K562 (cell line): ENCODE results near the gene CAPN12. TPM values are rescaled to one million over a fixed set of nuclear protein-coding genes. Genes with fewer than 3 reads are reported as not detected.

ENCODE experiments used
- CAMTA2 ChIP-seq: fragments of 250-450 bp; sonication (Bioruptor Pico); conservative IDR thresholded peaks from 2 replicates; pipeline ENCODE4 v1.5.1; 2022
- CTCFL ChIP-seq: IDR thresholded peaks from 2 replicates; pipeline ENCODE4 v1.6.1; 2011; ENCODE audit warnings: borderline replicate concordance, low read depth, mild to moderate bottlenecking, moderate library complexity, low read length; ENCODE audit not compliant: insufficient read depth, poor library complexity, severe bottlenecking
- FOXJ3 ChIP-seq: sonication (generic); formaldehyde crosslinking; IDR thresholded peaks from 2 replicates; pipeline ENCODE4 v1.4.0; 2020; ENCODE audit warnings: mild to moderate bottlenecking, missing genetic modification reagents
- FOXK1 ChIP-seq: sonication (generic); formaldehyde crosslinking; IDR thresholded peaks from 2 replicates; pipeline ENCODE4 v1.8.0; 2022; ENCODE audit warnings: missing genetic modification reagents, mild to moderate bottlenecking, borderline replicate concordance
- HSF4 ChIP-seq: fragments of 250-450 bp; sonication (Bioruptor Pico); IDR thresholded peaks from 2 replicates; pipeline ENCODE4 v2.1.2; 2022; ENCODE audit warnings: mild to moderate bottlenecking, moderate library complexity, borderline replicate concordance
- KAT8 ChIP-seq: fragments of 450-650 bp; IDR thresholded peaks from 2 replicates; pipeline ENCODE4 v1.6.1; 2016; ENCODE audit warnings: low read depth, mild to moderate bottlenecking
- LCOR ChIP-seq: sonication (generic); formaldehyde crosslinking; IDR thresholded peaks from 2 replicates; pipeline ENCODE4 v1.8.0; 2022; ENCODE audit warnings: mild to moderate bottlenecking, missing genetic modification reagents
- MLLT1 ChIP-seq, 2 experiments: fragments of 450-650 bp; IDR thresholded peaks; 2 replicates each; pipeline ENCODE4 v1.6.1; 2016
- PRDM10 ChIP-seq: fragments of 450-650 bp; IDR thresholded peaks from 2 replicates; pipeline ENCODE4 v1.6.1; 2018; ENCODE audit not compliant: partially characterized antibody
- SNAPC5 ChIP-seq: fragments of 250-450 bp; sonication (Bioruptor Pico); IDR thresholded peaks from 2 replicates; pipeline ENCODE4 v1.8.0; 2021; ENCODE audit warnings: moderate library complexity, mild to moderate bottlenecking, inconsistent platforms
- TSHZ1 ChIP-seq: fragments of 250-450 bp; sonication (Bioruptor Pico); IDR thresholded peaks from 2 replicates; pipeline ENCODE4 v1.4.0; 2020; ENCODE audit warnings: mild to moderate bottlenecking, moderate library complexity
- XRCC5 ChIP-seq: fragments of 200-400 bp; formaldehyde crosslinking; IDR thresholded peaks from 2 replicates; pipeline ENCODE4 v1.6.1; 2017; ENCODE audit warnings: low read depth, mild to moderate bottlenecking, low read length
- ZBTB17 ChIP-seq: fragments of 450-650 bp; formaldehyde crosslinking; IDR thresholded peaks from 2 replicates; pipeline ENCODE4 v1.4.0; 2020; ENCODE audit warnings: mild to moderate bottlenecking
- ZFP30 ChIP-seq: fragments of 250-450 bp; sonication (Bioruptor Pico); IDR thresholded peaks from 2 replicates; pipeline ENCODE4 v1.8.0; 2022; ENCODE audit warnings: moderate library complexity, mild to moderate bottlenecking, inconsistent platforms, borderline replicate concordance
- ZNF146 ChIP-seq: IDR thresholded peaks from one replicate; pipeline ENCODE4 v1.6.1; 2018; ENCODE audit warnings: missing compliant biosample characterization; ENCODE audit not compliant: unreplicated experiment
- ZNF780A ChIP-seq: fragments of 250-450 bp; sonication (Bioruptor Pico); IDR thresholded peaks from 2 replicates; pipeline ENCODE4 v1.5.0; 2021; ENCODE audit warnings: mild to moderate bottlenecking
- polyA plus RNA-seq, 8 experiments: library from polyadenylated mRNA; depleted of rRNA in 4 of 8; stranded (reverse) in 5 of 8; unstranded in 3 of 8; fragments of >200 nt; fragmentation: Nextera tagmentation in 2 of 8; fragmentation: Illumina TruSeq in 1 of 8; extraction: Ambion mirVana in 2 of 8; extraction: Trizol in 1 of 8; gene quantifications; 2 replicates each; pipeline versions ENCODE4 v1.2.1 to v1.2.3, GENCODE V29; 2011 to 2014; ENCODE audit warnings: inconsistent platforms in 1 of 8, missing spikeins in 1 of 8
- total RNA-seq, 7 experiments: library from RNA; depleted of rRNA in 6 of 7; stranded (reverse); fragments of >200 nt in 6 of 7; fragmentation: Illumina TruSeq in 2 of 7; extraction: Trizol in 2 of 7; gene quantifications; 2 replicates each; pipeline versions ENCODE4 v1.2.1 to v1.2.3, GENCODE V29; 2011 to 2021; ENCODE audit warnings: low replicate concordance in 1 of 7

The CAPN12 gene
- total and polyA plus RNA-seq, 9 of the 15 experiments (the other 6 are each of a cell fraction or from before 2014, with no cell fraction given) = 0.83 to 7.0 (median 1.6) TPM

- TF ChIP-seq TSHZ1 (CRISPR knock-in tag) (no peak), SNAPC5 (CRISPR knock-in tag) (no peak), ZNF146 (no peak), PRDM10 (no peak), CTCFL (peak; percentile 96), XRCC5 (0 out of 2 replicates have a peak, but pooled peaks have one; percentile 40), HSF4 (CRISPR knock-in tag) (no peak), ZNF780A (no peak), MLLT1 (IDR thresholded peaks at IDR 0.05) (no peak), LCOR (CRISPR knock-in tag) (no peak), ZFP30 (CRISPR knock-in tag) (no peak), FOXJ3 (CRISPR knock-in tag) (no peak), FOXK1 (CRISPR knock-in tag) (no peak), ZBTB17 (no peak), CAMTA2 (CRISPR knock-in tag) (no peak), KAT8 (no peak)
These were observed 14.4 kb downstream of the CAPN12 start (continued) for GRCh38 chr19:38729653-38730469.
